IMR-90 (cell line): Measurements from ENCODE around the gene IFITM10. TPM values are rescaled to one million over a fixed set of nuclear protein-coding genes. Genes with fewer than 3 reads are reported as not detected.

Source experiments
- ATAC-seq: fragments of 200-7000 bp; cut with Tn5 transposase; 2 replicates; pipeline ENCODE4 v1.9.1; 2020; ENCODE audit warnings: low read depth, mild to moderate bottlenecking, moderate library complexity
- BruUV-seq: library from RNA; stranded (reverse); fragments of 400-500 nt; replicated peaks from 2 replicates; lab custom pipeline; 2021; lab: Mats Ljungman, UMichigan
- CTCF ChIA-PET: fragments of 300-600 bp; formaldehyde crosslinking; extraction: SDS; loops from one replicate; lab custom pipeline; 2021; ENCODE audit warnings: antibody characterized with exemption; lab: Yijun Ruan, JAX
- POLR2A ChIA-PET: fragments of 300-600 bp; sonication (Branson Sonifier 250); formaldehyde crosslinking; loops from one replicate; lab custom pipeline; 2022; ENCODE audit warnings: antibody characterized with exemption; ENCODE audit not compliant: unreplicated experiment; lab: Charles Lee
- DNase-seq: peaks from one replicate; pipeline ENCODE4 v3.0.0; 2013
- H2AFZ ChIP-seq: replicated peaks from 2 replicates; pipeline ENCODE3; 2013; ENCODE audit warnings: low read length, mild to moderate bottlenecking; ENCODE audit not compliant: poor library complexity
- H2AK5ac ChIP-seq: 2 replicates; pipeline ENCODE4 v1.6.1; 2013; ENCODE audit warnings: low read depth, low read length, inconsistent platforms
- H2AK9ac ChIP-seq: replicated peaks from 2 replicates; pipeline ENCODE3; 2013; ENCODE audit warnings: mild to moderate bottlenecking, low read depth, low read length, moderate library complexity; ENCODE audit not compliant: poor library complexity
- H2BK120ac ChIP-seq: 2 replicates; pipeline ENCODE4 v1.6.1; 2013; ENCODE audit warnings: low read depth, low read length, inconsistent platforms
- H2BK15ac ChIP-seq: 3 replicates; pipeline ENCODE4 v1.6.1; 2013; ENCODE audit warnings: low read depth, low read length, inconsistent platforms
- H2BK20ac ChIP-seq: 2 replicates; pipeline ENCODE4 v1.6.1; 2013; ENCODE audit warnings: low read depth, mild to moderate bottlenecking, inconsistent platforms, low read length, moderate library complexity
- H2BK5ac ChIP-seq: 2 replicates; pipeline ENCODE4 v1.6.1; 2013; ENCODE audit warnings: mild to moderate bottlenecking, low read depth, low read length, inconsistent platforms; ENCODE audit not compliant: poor library complexity, severe bottlenecking
- H3K14ac ChIP-seq: replicated peaks from 2 replicates; pipeline ENCODE4 v1.6.1; 2013; ENCODE audit warnings: low read depth, low read length, inconsistent platforms
- H3K18ac ChIP-seq: 2 replicates; pipeline ENCODE4 v1.6.1; 2013; ENCODE audit warnings: low read depth, low read length, control low read depth
- H3K23ac ChIP-seq: 2 replicates; pipeline ENCODE4 v1.6.1; 2013; ENCODE audit warnings: low read depth, low read length, inconsistent platforms
- H3K27ac ChIP-seq: 2 replicates; pipeline ENCODE4 v1.5.1; 2013; ENCODE audit warnings: mild to moderate bottlenecking, control low read depth, low read length; ENCODE audit not compliant: insufficient read depth
- H3K27me3 ChIP-seq: 2 replicates; pipeline ENCODE4 v1.6.1; 2013; ENCODE audit warnings: low read length; ENCODE audit not compliant: control insufficient read depth, insufficient read depth
- H3K36me3 ChIP-seq: 2 replicates; pipeline ENCODE4 v1.6.1; 2013; ENCODE audit warnings: low read length, mixed read lengths; ENCODE audit not compliant: control insufficient read depth, insufficient read depth
- H3K4ac ChIP-seq: 2 replicates; pipeline ENCODE4 v1.6.1; 2013; ENCODE audit warnings: low read depth, low read length, inconsistent platforms
- H3K4me1 ChIP-seq: 2 replicates; pipeline ENCODE4 v1.6.1; 2013; ENCODE audit warnings: low read length, mixed read lengths; ENCODE audit not compliant: control insufficient read depth, insufficient read depth
- H3K4me2 ChIP-seq: 2 replicates; pipeline ENCODE4 v1.6.1; 2013; ENCODE audit warnings: low read depth, mild to moderate bottlenecking, control low read depth, low read length, moderate library complexity
- H3K4me3 ChIP-seq: 2 replicates; pipeline ENCODE4 v1.5.1; 2013; ENCODE audit warnings: low read depth, mild to moderate bottlenecking, control low read depth, low read length, moderate library complexity; ENCODE audit not compliant: insufficient read depth
- H3K56ac ChIP-seq: 2 replicates; pipeline ENCODE4 v1.6.1; 2013; ENCODE audit warnings: low read length, inconsistent platforms; ENCODE audit not compliant: insufficient read depth; ENCODE audit errors: extremely low read depth
- H3K79me1 ChIP-seq, 2 experiments: 2 replicates each; pipeline ENCODE4 v1.6.1; 2013; ENCODE audit warnings: low read length in 2 of 2, inconsistent platforms in 1 of 2, low read depth in 1 of 2
- H3K9ac ChIP-seq: 2 replicates; pipeline ENCODE4 v1.6.1; 2013; ENCODE audit warnings: low read depth, low read length, control low read depth
- H3K9me1 ChIP-seq: 2 replicates; pipeline ENCODE4 v1.6.1; 2013; ENCODE audit warnings: low read length, inconsistent platforms; ENCODE audit not compliant: insufficient read depth
- H3K9me3 ChIP-seq: 2 replicates; pipeline ENCODE4 v1.6.1; 2013; ENCODE audit warnings: low read length; ENCODE audit not compliant: control insufficient read depth, insufficient read depth
- H4K20me1 ChIP-seq: 2 replicates; pipeline ENCODE4 v1.6.1; 2013; ENCODE audit warnings: low read length, inconsistent platforms; ENCODE audit not compliant: insufficient read depth
- H4K5ac ChIP-seq: 2 replicates; pipeline ENCODE4 v1.6.1; 2013; ENCODE audit warnings: mild to moderate bottlenecking, low read depth, low read length, control low read depth
- H4K8ac ChIP-seq, 2 experiments: 2 replicates each; pipeline ENCODE4 v1.6.1; 2013; ENCODE audit warnings: low read depth in 2 of 2, low read length in 2 of 2, control low read depth in 1 of 2, inconsistent platforms in 1 of 2
- H4K91ac ChIP-seq: 2 replicates; pipeline ENCODE4 v1.6.1; 2013; ENCODE audit warnings: low read depth, low read length, inconsistent platforms; ENCODE audit not compliant: insufficient read depth
- CTCF ChIP-seq: conservative IDR thresholded peaks from 2 replicates; pipeline ENCODE4 v1.5.1; 2012; ENCODE audit warnings: mild to moderate bottlenecking, low read depth, low read length, improper control_type of control experiment
- POLR2A ChIP-seq: IDR thresholded peaks from 2 replicates; pipeline ENCODE4 v1.6.1; 2012; ENCODE audit warnings: mild to moderate bottlenecking, low read depth, low read length
- WGBS, 2 experiments: methylation state at CpG; one replicate each; pipeline versions ENCODE4 v1.1.5 to v1.1.7; 2013; ENCODE audit warnings: missing lambda C conversion rate in 2 of 2; ENCODE audit not compliant: insufficient read length in 1 of 2; ENCODE audit errors: extremely low coverage in 2 of 2; 5-methylcytosine and 5-hydroxymethylcytosine counted together
- dilution Hi-C: fragments of 300-500 bp; cut with HindIII; formaldehyde crosslinking; loops from one replicate; pipeline ENCODE4 v1.14.3; 2018; ENCODE audit warnings: low sequenced_read_pairs; ENCODE audit not compliant: unreplicated experiment
- in situ Hi-C: fragments of 300-500 bp; cut with MboI; formaldehyde crosslinking; loops from 3 replicates; pipeline ENCODE4 v1.14.3; 2019; ENCODE audit warnings: low sequenced_read_pairs, inconsistent platforms, mixed read lengths
- intact Hi-C: fragments of 100-400 bp; cut with micrococcal nuclease; formaldehyde crosslinking; loops from 2 replicates; pipeline ENCODE4 v1.10.0; 2022
- polyA plus RNA-seq, 3 experiments: library from polyadenylated mRNA; depleted of rRNA; stranded (reverse); fragments of >200 nt; gene quantifications; 2 replicates each; pipeline ENCODE4 v1.2.3, GENCODE V29; 2012; ENCODE audit warnings: low replicate concordance in 1 of 3
- total RNA-seq: library from RNA; depleted of rRNA; stranded (reverse); fragments of >200 nt; gene quantifications from 2 replicates; pipeline ENCODE4 v1.2.3, GENCODE V29; 2012

The IFITM10 gene
- total and polyA plus RNA-seq, 2 of the 4 experiments (the other 2 are of a cell fraction), result 0.15 to 0.18 TPM

GRCh38 chr11:1737080-1737757 is 13.2 kb downstream of the IFITM10 start:
- Histone ChIP-seq H3K4me2 (no peak overlapping the region), H3K56ac (no peak overlapping the region), H2BK20ac (no peak overlapping the region), H4K5ac (no peak overlapping the region), H3K27ac (no peak overlapping the region), H4K20me1 (no peaks in the 10 kb centered on the region), H2AK9ac (no peak overlapping the region), H3K9ac (no peak overlapping the region), H3K4ac (no peak overlapping the region), H4K91ac (no peak overlapping the region), H2AFZ (no peak overlapping the region), H3K27me3 (peaks cover 53% of the 10 kb centered on the region), H3K4me3 (no peak overlapping the region), H2AK5ac (no peak overlapping the region), H3K4me1 (no peaks in the 10 kb centered on the region), H3K14ac (no peak overlapping the region), H2BK5ac (no peak overlapping the region), H3K79me1 (no peaks in the 10 kb centered on the region), H4K8ac (no peak overlapping the region), H3K9me3 (peaks cover 17% of the 10 kb centered on the region), H3K9me1 (no peaks in the 10 kb centered on the region), H3K23ac (no peak overlapping the region), H2BK15ac (no peak overlapping the region), H3K36me3 (no peaks in the 10 kb centered on the region), H2BK120ac (no peak overlapping the region), H3K18ac (no peak overlapping the region)
- no CpG with 5 or more reads among the region's 6 CpGs for WGBS, 2 experiments
- no TSS peak for BruUV-seq
- dilution Hi-C loops, result no loop called here
- TF ChIP-seq POLR2A (no peak), CTCF (no peak)
- DNase-seq, result no peak
- in situ Hi-C loops, result no loop called here
- no peak for ATAC-seq
- POLR2A ChIA-PET, result no interaction called here
- CTCF ChIA-PET, result no interaction called here
- intact Hi-C loops, result no loop called here
